Hepatocyte (in vitro differentiated cells): ENCODE measurements around the gene TTC23.

Source experiments
- EZH2 ChIP-seq: fragments of 200-600 bp; sonication (generic); IDR thresholded peaks from 2 replicates; pipeline ENCODE4 v1.6.1; 2016; ENCODE audit warnings: antibody characterized with exemption, mild to moderate bottlenecking, borderline replicate concordance
- EZH2phosphoT487 ChIP-seq: fragments of 200-600 bp; sonication (generic); IDR thresholded peaks from one replicate; pipeline ENCODE4 v1.6.1; 2018; ENCODE audit warnings: antibody characterized with exemption, mild to moderate bottlenecking, low read depth, moderate library complexity; ENCODE audit not compliant: unreplicated experiment, severe bottlenecking
- TF ChIP-seq, protein P1 (sequence below): fragments of 200-600 bp; sonication (generic); IDR thresholded peaks from 2 replicates; pipeline ENCODE4 v1.5.1; 2016; ENCODE audit warnings: antibody characterized with exemption, mild to moderate bottlenecking; ENCODE audit not compliant: poor library complexity

DNA sequence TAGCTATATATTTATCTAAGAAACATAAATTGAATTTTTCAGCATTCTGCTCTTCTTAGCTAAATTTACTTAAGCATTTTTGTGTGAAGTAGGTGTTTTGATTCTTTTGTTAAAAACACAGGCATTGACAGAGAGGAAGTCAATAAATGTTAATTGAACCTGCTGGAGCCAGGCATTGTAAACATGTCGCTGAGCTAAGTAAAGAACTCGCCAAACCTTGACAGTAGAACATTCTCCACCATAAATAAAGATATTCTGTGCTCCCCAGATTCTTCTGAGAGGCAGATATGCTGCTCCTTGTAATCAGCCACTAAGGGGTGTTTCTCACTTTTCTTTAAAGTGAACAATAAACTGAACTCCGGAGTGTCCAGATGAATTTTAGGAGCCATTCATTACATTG, 106.1 kb downstream of the TTC23 start:
- TF ChIP-seq, protein P1, sequence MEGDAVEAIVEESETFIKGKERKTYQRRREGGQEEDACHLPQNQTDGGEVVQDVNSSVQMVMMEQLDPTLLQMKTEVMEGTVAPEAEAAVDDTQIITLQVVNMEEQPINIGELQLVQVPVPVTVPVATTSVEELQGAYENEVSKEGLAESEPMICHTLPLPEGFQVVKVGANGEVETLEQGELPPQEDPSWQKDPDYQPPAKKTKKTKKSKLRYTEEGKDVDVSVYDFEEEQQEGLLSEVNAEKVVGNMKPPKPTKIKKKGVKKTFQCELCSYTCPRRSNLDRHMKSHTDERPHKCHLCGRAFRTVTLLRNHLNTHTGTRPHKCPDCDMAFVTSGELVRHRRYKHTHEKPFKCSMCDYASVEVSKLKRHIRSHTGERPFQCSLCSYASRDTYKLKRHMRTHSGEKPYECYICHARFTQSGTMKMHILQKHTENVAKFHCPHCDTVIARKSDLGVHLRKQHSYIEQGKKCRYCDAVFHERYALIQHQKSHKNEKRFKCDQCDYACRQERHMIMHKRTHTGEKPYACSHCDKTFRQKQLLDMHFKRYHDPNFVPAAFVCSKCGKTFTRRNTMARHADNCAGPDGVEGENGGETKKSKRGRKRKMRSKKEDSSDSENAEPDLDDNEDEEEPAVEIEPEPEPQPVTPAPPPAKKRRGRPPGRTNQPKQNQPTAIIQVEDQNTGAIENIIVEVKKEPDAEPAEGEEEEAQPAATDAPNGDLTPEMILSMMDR, result no peak
- TF ChIP-seq EZH2 (no peak), EZH2phosphoT487 (no peak)
